ENCODE results near the gene YBEY.

Gene YBEY

GRCh38 chr21:46265736-46266525 lies 20.2 kb upstream of the YBEY start:
- DNase-seq, result no peak

GRCh38 chr21:46266946-46267345 lies 19.2 kb upstream of the YBEY start:
- no peak for DNase-seq

DNA sequence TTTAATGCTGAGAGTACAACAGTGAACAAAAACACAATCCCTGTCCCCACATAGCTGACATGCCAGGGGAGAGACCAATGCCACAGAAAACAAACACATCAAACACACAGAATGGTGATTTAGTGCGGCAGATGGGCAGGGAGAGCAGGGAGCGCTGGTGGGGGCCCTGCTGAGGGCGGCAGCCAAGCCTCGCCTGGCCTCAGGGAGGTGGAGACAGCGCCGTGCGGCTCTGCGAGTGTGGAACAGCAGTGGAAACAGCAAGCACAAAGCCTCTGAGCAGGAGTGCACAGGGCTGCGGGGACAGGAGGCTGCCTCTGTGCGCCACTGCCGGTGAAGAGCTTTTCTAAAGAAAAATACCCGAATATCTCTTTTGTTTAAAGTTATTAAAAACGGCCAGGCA lies 17.8 kb upstream of the YBEY start:
- no peak for DNase-seq

GRCh38 chr21:46269466-46269865 lies 16.7 kb upstream of the YBEY start:
- DNase-seq, result no peak

DNA sequence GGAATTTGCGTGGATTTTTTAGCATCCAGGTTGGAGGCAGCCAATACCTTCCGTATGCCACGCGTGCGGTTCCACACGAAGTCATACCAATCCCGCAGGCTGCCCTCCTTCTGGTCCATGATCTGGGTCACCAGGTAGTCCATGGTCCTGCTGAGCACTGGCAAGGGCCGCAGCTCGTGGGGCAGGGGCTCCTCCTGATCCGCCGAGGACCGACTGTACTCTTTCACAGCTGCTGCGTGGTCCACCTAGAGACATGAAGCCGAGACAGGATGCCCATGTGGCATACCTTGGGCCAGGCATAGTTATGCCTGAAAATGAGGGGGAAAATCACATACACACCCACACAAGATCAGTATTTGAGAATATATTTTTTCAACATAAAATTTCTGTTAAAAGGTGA lies 12.8 kb upstream of the YBEY start:
- no peak for DNase-seq

- no peak for DNase-seq
These were observed 11.2 kb upstream of the YBEY start for GRCh38 chr21:46274797-46275390.

DNA sequence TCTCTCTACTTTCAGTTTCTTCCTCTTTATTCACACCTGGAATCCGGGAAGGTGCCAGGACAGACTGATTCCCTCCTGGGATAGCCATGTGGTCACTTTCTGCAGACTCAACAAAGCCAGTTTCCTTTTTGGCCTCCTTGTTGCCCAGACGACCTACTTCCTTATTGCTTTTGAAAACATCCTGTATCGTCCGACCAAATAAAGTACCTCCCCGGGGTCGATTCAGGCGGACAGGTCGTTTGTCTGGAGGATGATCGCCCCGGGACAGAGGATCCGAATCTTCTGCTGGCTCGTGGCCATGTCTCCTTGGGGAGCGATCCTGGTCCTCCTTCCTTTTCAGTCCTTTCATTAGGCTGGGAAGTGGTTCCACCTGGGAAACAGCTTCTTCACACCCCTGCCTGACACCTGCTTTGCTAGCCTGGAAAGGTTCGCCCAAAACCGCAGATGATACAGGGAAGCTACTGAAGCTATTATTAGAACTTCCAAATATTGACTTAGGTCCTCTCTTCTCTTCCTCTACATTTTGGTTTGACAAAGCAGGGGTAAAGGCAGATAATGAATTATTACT lies 2.0 kb upstream of the YBEY start:
- no peak for DNase-seq

GRCh38 chr21:46284733-46285132 lies 1.4 kb upstream of the YBEY start:
- DNase-seq, result no peak

DNA sequence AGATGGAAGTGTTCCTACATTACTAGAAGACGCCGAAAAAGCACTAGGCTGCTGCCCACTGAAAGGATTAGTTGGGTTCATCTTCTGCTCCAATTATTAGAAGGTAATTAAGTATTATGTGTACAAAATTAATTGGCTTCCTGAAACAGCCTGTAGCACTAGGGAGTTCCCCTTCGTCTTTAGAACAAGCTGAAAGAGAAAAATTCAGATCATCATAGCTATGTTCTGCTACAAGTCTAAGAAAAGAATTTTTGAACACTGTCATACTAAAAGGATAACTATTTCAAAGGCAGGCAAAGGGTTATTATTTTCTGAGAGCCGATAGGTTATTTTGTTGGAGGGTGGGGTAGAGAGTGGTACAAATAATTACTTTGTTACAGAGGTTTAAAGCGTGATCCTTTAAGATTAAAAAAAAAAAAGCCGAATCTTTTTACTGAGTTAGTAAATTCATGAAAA lies 908 bp upstream of the YBEY start, which contains the start of gene MCM3AP:
Gene MCM3AP (minus strand): TSS at position 406 of the 456 bp plus-strand sequence. CDS start 325 bp downstream, at position 81.
- DNase-seq, result no peak

DNA sequence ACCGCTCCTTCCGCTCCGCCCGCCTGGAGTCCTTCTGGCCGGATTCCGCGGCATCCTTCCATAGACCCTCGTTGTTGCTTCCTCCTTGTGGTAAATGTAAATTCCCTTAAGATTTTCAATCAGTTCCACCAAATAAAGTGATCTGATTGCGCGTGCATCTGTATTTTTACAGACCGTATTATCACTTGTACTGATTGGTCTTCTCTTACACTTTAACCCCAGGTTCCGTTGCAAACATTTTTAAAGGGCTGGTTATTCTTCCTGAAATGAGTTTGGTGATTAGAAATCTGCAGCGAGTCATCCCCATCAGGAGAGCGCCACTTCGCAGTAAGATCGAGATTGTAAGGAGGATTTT lies 483 bp downstream of the YBEY start:
- no peak for DNase-seq

GRCh38 chr21:46287541-46287940 lies 1.4 kb downstream of the YBEY start:
- no peak for DNase-seq

- no peak for DNase-seq
These were observed 3.6 kb downstream of the YBEY start for GRCh38 chr21:46289655-46290179.

DNA sequence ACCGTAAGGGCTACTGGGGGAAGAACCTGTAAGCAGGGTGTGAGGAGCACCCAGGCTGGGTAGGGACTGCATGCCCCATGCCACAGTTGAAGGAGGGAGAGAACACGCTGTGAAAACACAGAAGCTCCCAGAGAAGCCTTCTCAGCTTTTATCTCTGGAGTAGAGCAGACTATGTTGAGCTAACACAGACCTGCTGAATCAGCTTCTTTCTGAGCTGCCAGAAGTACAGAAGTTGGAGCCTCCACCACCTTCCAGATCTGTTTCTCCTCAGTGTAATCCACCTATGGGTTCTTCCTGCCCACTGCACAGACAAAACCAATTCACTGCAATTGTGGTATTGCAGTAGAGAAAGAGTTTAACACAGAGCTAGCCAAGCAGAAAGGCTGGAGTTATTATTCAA lies 5.4 kb downstream of the YBEY start:
- DNase-seq, result no peak

DNA sequence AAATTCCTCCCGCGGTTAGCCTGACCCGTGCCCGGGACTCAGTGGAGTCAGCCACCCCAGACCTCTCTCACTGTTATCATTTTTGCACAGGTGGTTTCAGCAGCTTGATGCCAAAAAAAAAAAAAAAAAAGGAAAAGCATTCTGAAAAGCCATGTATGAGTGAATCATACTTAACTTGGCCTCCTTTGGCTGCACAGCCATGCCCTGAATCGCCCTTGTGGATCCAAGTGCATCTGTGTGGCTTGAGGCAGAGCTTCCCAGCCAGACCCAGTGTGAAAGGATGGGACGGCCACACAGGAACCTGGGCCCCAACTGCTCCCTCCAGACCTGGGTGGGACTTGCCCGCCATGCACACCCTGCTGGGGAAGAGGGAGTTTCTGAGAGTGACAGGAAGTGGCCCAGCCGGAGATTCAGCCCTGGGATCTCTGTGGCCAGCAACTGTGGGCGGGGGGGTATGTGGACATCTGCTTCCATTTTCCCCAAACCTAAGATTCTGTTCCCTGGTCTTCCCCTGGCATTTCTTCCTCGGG lies 8.6 kb downstream of the YBEY start:
- no peak for DNase-seq

DNA sequence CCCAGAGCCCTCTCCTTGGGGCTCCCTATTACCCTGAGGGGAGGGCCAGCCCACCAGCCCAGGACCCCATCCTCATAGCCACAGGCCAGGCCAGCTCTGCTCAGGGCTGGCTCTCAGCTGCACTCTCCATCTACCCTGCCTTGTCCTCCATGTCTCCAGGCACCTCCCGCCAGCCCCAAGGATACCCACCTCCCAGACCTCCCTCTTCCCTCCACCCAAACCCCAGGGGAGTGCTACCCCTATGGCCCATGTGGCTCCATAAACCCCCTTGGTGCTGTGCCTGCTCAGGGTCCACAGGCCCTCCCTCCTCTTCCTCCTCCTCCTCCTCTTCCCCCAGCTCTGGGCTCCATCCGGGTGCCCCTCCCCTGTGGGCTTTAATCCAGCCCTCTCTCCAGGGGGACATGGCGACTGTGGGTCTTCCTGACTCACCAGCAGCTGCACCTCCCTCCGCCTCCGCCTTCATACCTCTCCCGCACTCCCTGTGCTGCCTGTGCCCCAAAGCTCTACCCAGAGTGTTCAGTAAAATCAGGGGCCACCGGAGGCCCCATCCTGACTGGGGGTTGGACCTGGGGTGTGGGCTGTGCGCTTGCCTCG lies 9.1 kb downstream of the YBEY start:
- DNase-seq, result no peak

DNA sequence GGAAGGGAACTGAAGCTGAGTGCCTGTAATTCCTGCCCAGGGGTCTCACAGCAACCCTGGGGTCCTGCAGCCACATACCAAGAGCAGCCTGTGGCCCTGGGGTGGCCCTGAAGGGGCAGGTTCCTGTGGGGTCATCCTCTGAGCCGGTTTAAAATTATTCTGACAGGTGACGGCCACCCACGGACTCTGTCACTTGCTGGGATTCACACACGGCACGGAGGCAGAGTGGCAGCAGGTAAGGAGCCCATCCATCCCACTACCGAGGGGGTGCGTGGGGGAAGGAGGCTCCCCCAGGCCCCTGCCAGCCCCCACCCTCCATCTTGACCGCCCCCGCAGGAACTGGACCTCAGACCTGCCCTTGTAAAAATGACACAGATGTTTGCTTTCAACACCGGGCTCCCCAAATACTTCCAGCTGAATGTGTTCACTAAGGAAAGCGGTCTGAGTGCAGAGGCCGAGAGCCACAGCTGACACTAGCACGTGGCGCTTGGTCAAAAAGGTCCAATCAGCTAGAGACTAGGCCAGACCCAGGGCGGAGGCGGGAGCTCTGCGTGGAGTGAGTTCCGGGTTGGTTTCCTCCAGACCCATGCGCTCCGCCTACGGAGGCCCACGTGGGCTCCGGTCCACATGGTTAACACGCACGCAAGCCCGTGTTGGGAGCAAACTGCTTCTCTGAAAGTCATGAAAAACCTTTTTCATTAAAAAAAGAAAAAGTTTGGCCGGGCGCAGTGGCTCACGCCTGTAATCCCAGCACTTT lies 10.0 kb downstream of the YBEY start:
- no peak for DNase-seq

DNA sequence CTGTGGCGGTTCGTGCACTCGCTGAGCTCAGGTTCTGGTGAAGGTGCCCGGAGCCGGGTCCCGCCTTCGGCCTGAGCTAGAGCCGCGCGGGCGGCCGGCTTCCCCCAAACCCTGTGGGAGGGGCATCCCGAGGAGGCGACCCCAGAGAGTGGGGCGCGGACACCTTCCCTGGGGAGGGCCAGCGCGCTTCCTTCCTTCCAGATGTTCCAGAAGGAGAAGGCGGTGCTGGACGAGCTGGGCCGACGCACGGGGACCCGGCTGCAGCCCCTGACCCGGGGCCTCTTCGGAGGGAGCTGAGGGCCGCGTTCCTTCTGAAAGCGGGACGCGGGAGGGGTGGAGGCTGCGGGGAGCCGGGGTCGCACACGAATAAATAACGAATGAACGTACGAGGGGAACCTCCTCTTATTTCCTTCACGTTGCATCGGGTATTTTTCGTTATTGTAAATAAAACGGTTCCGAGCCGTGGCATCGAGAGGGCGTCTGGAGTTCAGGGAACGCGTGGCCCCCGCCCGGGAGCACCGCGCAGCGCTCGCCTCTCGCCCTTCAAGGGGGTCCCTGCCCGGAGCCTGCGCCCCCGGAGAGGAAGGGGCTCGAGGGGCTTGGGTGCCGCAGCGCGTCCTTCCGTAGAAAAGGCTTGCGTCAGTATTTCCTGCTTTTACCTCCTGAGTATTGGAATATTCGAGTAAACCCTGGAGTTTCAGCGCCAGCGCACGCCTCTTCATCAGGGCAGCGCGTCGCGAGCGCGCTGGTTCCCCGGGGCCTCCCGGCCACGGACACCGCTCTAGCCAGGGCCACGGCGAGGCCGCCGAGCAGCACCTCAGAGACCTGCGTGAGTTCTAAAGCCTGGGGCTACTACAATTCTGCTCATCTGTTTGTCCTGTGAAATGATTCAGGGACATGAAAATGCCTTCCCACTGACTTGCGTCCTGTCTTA lies 11.5 kb downstream of the YBEY start:
- DNase-seq, result no peak

- no peak for DNase-seq
These were observed 13.0 kb downstream of the YBEY start for GRCh38 chr21:46299167-46299566.

- no peak for DNase-seq
These were observed 15.6 kb downstream of the YBEY start for GRCh38 chr21:46301759-46302158.

- no peak for DNase-seq
These were observed 18.3 kb downstream of the YBEY start for GRCh38 chr21:46304437-46304836.

DNA sequence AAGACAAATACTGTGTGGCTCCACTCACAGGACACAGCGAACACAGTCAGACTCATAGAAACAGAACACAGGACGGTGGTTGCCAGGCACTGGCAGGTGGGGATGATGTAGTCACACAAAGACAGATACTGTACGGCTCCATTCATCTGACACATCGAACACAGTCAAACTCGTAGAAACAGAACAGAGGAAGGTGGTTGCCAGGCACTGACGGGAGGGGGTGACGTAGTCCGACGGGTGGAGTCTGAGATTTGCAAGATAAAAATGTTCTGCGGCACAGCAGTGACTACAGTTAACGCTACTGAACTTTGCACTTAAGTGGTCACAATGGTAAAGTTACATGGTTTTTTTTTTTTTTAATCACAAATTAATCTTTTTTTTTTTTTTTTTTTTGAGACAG lies 18.8 kb downstream of the YBEY start:
- DNase-seq, result no peak

DNA sequence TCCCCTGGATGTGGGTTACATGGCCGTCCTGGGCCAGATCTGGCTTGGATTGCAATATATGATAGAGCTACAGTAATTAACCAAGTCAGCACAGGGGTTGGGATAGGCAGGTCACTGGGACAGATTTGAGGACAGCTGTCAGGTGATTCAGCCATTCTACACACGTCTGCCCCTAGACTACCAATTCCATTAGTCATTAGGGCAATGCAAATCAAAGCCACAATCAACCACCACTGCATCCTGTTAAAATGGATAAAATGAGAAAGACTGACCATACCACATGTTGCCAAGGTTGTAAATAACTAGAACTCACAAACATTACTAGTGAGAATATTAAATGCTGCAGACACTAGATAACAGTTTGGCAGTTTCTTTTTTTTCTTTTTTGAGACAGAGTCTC lies 21.5 kb downstream of the YBEY start:
- DNase-seq, result no peak
